Thyroid gland (tissue), 4 donors: Measurements from ENCODE around the gene ATXN1. TPM values are rescaled to one million over a fixed set of nuclear protein-coding genes. Genes with fewer than 3 reads are reported as not detected.
A peak's percentile ranks its signal among the peaks of the same experiment; 100 is the strongest.
"Not testable (repeated sequence)": the region's sequence is repeated elsewhere in the genome, so short reads cannot be mapped to it uniquely, and the experiment has no call there.

Experiments
- DNase-seq, 2 donors: peaks; one replicate each; pipeline ENCODE4 v3.0.0-alpha.2; 2019
- H3K27ac ChIP-seq, 3 donors: fragments of 200-600 bp; sonication (generic); 1 replicate in 2 of 3; 2 replicates in 1 of 3; pipeline ENCODE4 v1.5.1; 2016 to 2019; ENCODE audit warnings: mild to moderate bottlenecking in 1 of 3, moderate library complexity in 1 of 3
- H3K27me3 ChIP-seq: fragments of 200-600 bp; sonication (generic); one replicate; pipeline ENCODE4 v1.5.1; 2019
- H3K36me3 ChIP-seq, 2 donors: fragments of 200-600 bp; sonication (generic); one replicate each; pipeline ENCODE4 v1.5.1; 2016 to 2019
- H3K4me1 ChIP-seq, 2 donors: fragments of 200-600 bp; sonication (generic); one replicate each; pipeline ENCODE4 v1.5.1; 2017 to 2019
- H3K4me3 ChIP-seq, 3 donors: fragments of 200-600 bp; sonication (generic); replicated peaks in 1 of 3; 1 replicate in 2 of 3; 2 replicates in 1 of 3; pipeline ENCODE4 v1.5.1; 2016; ENCODE audit warnings: mild to moderate bottlenecking in 1 of 3
- H3K9me3 ChIP-seq: fragments of 200-600 bp; sonication (generic); one replicate; pipeline ENCODE4 v1.5.1; 2017
- CTCF ChIP-seq, 6 experiments: fragments of 200-600 bp in 3 of 6; fragments of 450-650 bp in 3 of 6; sonication (generic) in 3 of 6; IDR thresholded peaks; one replicate each; pipeline ENCODE4 v1.5.1; 2016 to 2019; ENCODE audit warnings: antibody characterized with exemption in 6 of 6, mild to moderate bottlenecking in 2 of 6, inconsistent platforms in 1 of 6, moderate library complexity in 1 of 6
- POLR2A ChIP-seq, 2 donors: fragments of 450-650 bp; IDR thresholded peaks; one replicate each; pipeline ENCODE4 v1.6.1; 2017; ENCODE audit warnings: antibody characterized with exemption in 2 of 2, mild to moderate bottlenecking in 2 of 2, moderate library complexity in 1 of 2
- WGBS, 2 donors: methylation state at CpG; one replicate each; pipeline ENCODE4 v1.1.5; 2017; 5-methylcytosine and 5-hydroxymethylcytosine counted together
- intact Hi-C: fragments of 100-400 bp; cut with DNase I; formaldehyde crosslinking; loops from one replicate; pipeline ENCODE4 v1.15.1; 2023
- total RNA-seq, 4 donors: library from RNA; depleted of rRNA; stranded (reverse); fragments of >200 nt; gene quantifications; one replicate each; pipeline ENCODE4 v1.2.3, GENCODE V29; 2016

Gene ATXN1
- total RNA-seq, 4 donors from 2014 or later = 62.1 to 88.1 (median 83.0) TPM

- intact Hi-C loops = no loop called here
- WGBS, 2 donors = 96 to 99% methylated on average over 4 of the region's 4 CpGs
- H3K9me3 ChIP-seq = no peaks in the 10 kb centered on the region
- no peak for DNase-seq
- H3K27ac ChIP-seq = no peak overlapping the region
- no peaks in the 10 kb centered on the region for H3K27me3 ChIP-seq
- H3K4me1 ChIP-seq = peaks cover 12 to 14% of the 10 kb centered on the region in 2 donors
- H3K36me3 ChIP-seq = no peaks in the 10 kb centered on the region
- H3K4me3 ChIP-seq = no peak overlapping the region
- TF ChIP-seq POLR2A (IDR thresholded peaks at IDR 0.05) = no peak
- no peak for TF ChIP-seq CTCF (IDR thresholded peaks at IDR 0.05)
These were observed 367.9 kb downstream of the ATXN1 start for GRCh38 chr6:16393326-16393725.

- H3K27ac ChIP-seq = peak overlapping the region; percentile 35 to 84 (median 51)
- no peaks in the 10 kb centered on the region for H3K27me3 ChIP-seq
- WGBS, 2 donors = 33 to 40% methylated on average over 1 of the region's 1 CpG
- no peak overlapping the region for H3K4me3 ChIP-seq
- peaks cover 12 to 14% of the 10 kb centered on the region in 2 donors for H3K4me1 ChIP-seq
- intact Hi-C loops = no loop called here
- H3K9me3 ChIP-seq = no peaks in the 10 kb centered on the region
- DNase-seq = peak; percentile 15 to 42
- no peaks in the 10 kb centered on the region for H3K36me3 ChIP-seq
- no peak for TF ChIP-seq CTCF (IDR thresholded peaks at IDR 0.05)
- TF ChIP-seq POLR2A (IDR thresholded peaks at IDR 0.05) = no peak
These were observed 369.2 kb downstream of the ATXN1 start for GRCh38 chr6:16392010-16392409.

GRCh38 chr6:16391451-16391912 lies 369.8 kb downstream of the ATXN1 start:
- 44 to 55% methylated on average over 2 of the region's 2 CpGs for WGBS, 2 donors
- intact Hi-C loops = no loop called here
- TF ChIP-seq CTCF (IDR thresholded peaks at IDR 0.05) (no peak), POLR2A (IDR thresholded peaks at IDR 0.05) (no peak)

GRCh38 chr6:16390909-16391450 lies 370.3 kb downstream of the ATXN1 start:
- intact Hi-C loops, H3K9me3 ChIP-seq, DNase-seq, H3K27me3 ChIP-seq, H3K36me3 ChIP-seq, H3K4me3 ChIP-seq: not testable (repeated sequence)
- peaks cover 12 to 14% of the 10 kb centered on the region in 2 donors for H3K4me1 ChIP-seq
- peak overlapping the region in 2 of 3 donors; percentile 51 to 84 for H3K27ac ChIP-seq
- WGBS, 2 donors = 93 to 97% methylated on average over 6 of the region's 6 CpGs

More at GRCh38 chr6:16391451-16391912, 369.8 kb downstream of the ATXN1 start:
- Histone ChIP-seq H3K4me1 (peaks cover 12 to 14% of the 10 kb centered on the region in 2 donors), H3K36me3 (no peaks in the 10 kb centered on the region), H3K4me3 (no peak overlapping the region), H3K27ac (peak overlapping the region; percentile 35 to 84 (median 51)), H3K9me3 (no peaks in the 10 kb centered on the region), H3K27me3 (no peaks in the 10 kb centered on the region)
- DNase-seq = peak in 1 of 2 donors; percentile 6

GRCh38 chr6:16389642-16390041 lies 371.6 kb downstream of the ATXN1 start:
- TF ChIP-seq POLR2A (IDR thresholded peaks at IDR 0.05) (no peak), CTCF (IDR thresholded peaks at IDR 0.05) (no peak)
- Histone ChIP-seq H3K36me3 (no peaks in the 10 kb centered on the region), H3K27ac (no peak overlapping the region), H3K27me3 (no peaks in the 10 kb centered on the region), H3K4me1 (peaks cover 12 to 14% of the 10 kb centered on the region in 2 donors), H3K9me3 (no peaks in the 10 kb centered on the region), H3K4me3 (no peak overlapping the region)
- WGBS, 2 donors = 64 to 80% methylated on average over 2 of the region's 2 CpGs
- DNase-seq = no peak
- intact Hi-C loops = no loop called here
